Measurements from ENCODE around the gene DPP6. TPM values are rescaled to one million over a fixed set of nuclear protein-coding genes. Genes with fewer than 3 reads are reported as not detected.

The DPP6 gene
- total and polyA plus RNA-seq, 2 of the 8 experiments (the other 6 are each of a cell fraction or from before 2014, with no cell fraction given) = 4.7 to 6.8 TPM

- TF ChIP-seq JUND (IDR thresholded peaks at IDR 0.05; ENCODE audit: low read length) = no peak
Measured at GRCh38 chr7:154875297-154875696, 823.1 kb downstream of the DPP6 start (continued).
